Mucosa of rectum (tissue), 2 donors: ENCODE results near the gene CFAP107.

ENCODE experiments used
- H3K27ac ChIP-seq, 2 donors: one replicate each; pipeline ENCODE4 v1.7.0; 2013; ENCODE audit warnings: inconsistent platforms in 2 of 2, low read depth in 2 of 2, low read length in 2 of 2
- H3K27me3 ChIP-seq, 2 donors: one replicate each; pipeline ENCODE4 v1.7.0; 2013; ENCODE audit warnings: low read length in 2 of 2; ENCODE audit not compliant: control insufficient read depth in 2 of 2, insufficient read depth in 2 of 2
- H3K36me3 ChIP-seq, 2 donors: one replicate each; pipeline ENCODE4 v1.7.0; 2013; ENCODE audit warnings: low read length in 2 of 2; ENCODE audit not compliant: control insufficient read depth in 2 of 2, insufficient read depth in 2 of 2
- H3K4me1 ChIP-seq, 2 donors: one replicate each; pipeline ENCODE4 v1.7.0; 2013; ENCODE audit warnings: low read length in 2 of 2, mild to moderate bottlenecking in 1 of 2; ENCODE audit not compliant: control insufficient read depth in 2 of 2, insufficient read depth in 2 of 2
- H3K4me3 ChIP-seq, 2 donors: one replicate each; pipeline ENCODE4 v1.7.0; 2013; ENCODE audit warnings: low read length in 2 of 2
- H3K9ac ChIP-seq, 2 donors: one replicate each; pipeline ENCODE4 v1.7.0; 2013; ENCODE audit warnings: low read length in 2 of 2, low read depth in 1 of 2, mild to moderate bottlenecking in 1 of 2
- H3K9me3 ChIP-seq, 2 donors: one replicate each; pipeline ENCODE4 v1.7.0; 2013; ENCODE audit warnings: low read length in 2 of 2; ENCODE audit not compliant: control insufficient read depth in 2 of 2
- donor health status: healthy.
- donor health status: Normal muscosa, but diverticular disease.

Gene CFAP107

GRCh38 chr1:12799730-12800129 is 53.7 kb downstream of the CFAP107 start:
- no peaks in the 10 kb centered on the region for H3K27me3 ChIP-seq
- no peak overlapping the region for H3K4me3 ChIP-seq
- H3K36me3 ChIP-seq, result no peaks in the 10 kb centered on the region
- H3K9ac ChIP-seq, result no peak overlapping the region
- H3K27ac ChIP-seq, result no peak overlapping the region
- no peaks in the 10 kb centered on the region for H3K9me3 ChIP-seq
- no peaks in the 10 kb centered on the region for H3K4me1 ChIP-seq

GRCh38 chr1:12809933-12810332 is 63.9 kb downstream of the CFAP107 start:
- no peaks in the 10 kb centered on the region for H3K27me3 ChIP-seq
- no peak overlapping the region for H3K27ac ChIP-seq

DNA sequence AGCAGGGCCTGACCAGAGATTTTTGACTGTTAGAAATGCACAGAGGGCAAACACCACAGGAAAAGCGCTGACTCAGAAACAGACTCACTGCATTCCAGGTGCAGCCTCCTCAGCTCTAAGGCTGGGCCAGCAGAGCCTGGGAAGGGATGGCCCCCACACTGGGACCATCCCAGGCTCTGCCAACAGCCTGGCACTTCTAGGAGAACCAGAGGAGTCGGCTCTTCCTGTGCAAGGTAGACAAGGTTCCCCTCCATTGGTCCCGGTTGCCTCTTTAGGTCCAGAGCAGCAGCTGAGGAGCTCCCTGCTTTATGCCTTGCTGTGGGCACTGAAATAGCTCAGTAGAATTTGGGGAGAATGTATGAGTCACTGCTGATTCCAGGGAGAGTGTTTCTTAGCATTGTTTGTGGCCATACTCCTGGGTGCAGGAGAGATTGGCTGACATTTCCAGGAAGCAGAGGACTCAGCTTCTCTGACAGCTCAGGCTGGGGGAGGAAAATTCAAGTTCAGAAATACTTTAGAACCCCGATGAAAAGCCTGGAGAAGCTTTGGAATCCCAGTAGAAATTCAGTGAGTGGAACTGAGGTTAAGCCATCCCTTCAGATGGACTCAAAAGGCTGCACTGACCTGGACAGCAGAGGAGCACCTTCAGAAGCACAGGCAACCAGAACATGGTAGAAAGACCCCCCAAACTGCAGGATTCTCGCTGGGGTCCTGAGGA is 64.8 kb downstream of the CFAP107 start:
- Histone ChIP-seq H3K4me3 (no peak overlapping the region), H3K4me1 (no peaks in the 10 kb centered on the region), H3K27ac (no peak overlapping the region), H3K27me3 (no peaks in the 10 kb centered on the region), H3K9me3 (no peaks in the 10 kb centered on the region), H3K36me3 (no peaks in the 10 kb centered on the region), H3K9ac (no peak overlapping the region)

More at GRCh38 chr1:12809933-12810332, 63.9 kb downstream of the CFAP107 start:
- no peaks in the 10 kb centered on the region for H3K4me1 ChIP-seq
- H3K9ac ChIP-seq, result no peak overlapping the region
- no peak overlapping the region for H3K4me3 ChIP-seq
- H3K9me3 ChIP-seq, result no peaks in the 10 kb centered on the region
- no peaks in the 10 kb centered on the region for H3K36me3 ChIP-seq

DNA sequence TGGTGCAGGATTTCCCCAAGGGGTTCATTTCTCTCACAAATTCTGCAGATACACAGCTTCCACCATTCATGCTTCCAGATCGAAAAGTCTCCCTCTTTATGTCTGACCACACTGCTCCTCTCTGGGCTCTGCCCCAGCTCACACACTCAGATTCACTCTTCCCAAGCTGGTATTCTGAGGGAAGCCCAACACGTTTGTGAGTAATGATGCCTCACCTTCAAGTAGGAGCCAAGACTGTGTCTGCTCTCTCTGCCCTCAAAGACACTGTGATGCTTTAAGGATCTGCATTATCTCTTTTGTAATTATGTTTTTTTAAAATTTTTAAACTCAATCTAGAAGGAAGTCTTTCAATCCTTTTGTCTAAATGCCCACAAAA is 65.4 kb downstream of the CFAP107 start:
- Histone ChIP-seq H3K9me3 (no peaks in the 10 kb centered on the region), H3K9ac (no peak overlapping the region), H3K27ac (no peak overlapping the region), H3K4me3 (no peak overlapping the region), H3K36me3 (no peaks in the 10 kb centered on the region), H3K4me1 (no peaks in the 10 kb centered on the region), H3K27me3 (no peaks in the 10 kb centered on the region)
